Activated CD4-positive, alpha-beta T cell treated with anti-CD3 and anti-CD28 coated beads, Interleukin-2, amount 50 U/mL, for 48 hours (primary cell): ENCODE measurements around the gene NR6A1.

ENCODE experiments used
- DNase-seq, 2 experiments: peaks; one replicate each; pipeline ENCODE4 v3.0.0-alpha.2; 2020

NR6A1 gene

GRCh38 chr9:124602204-124602603, 168.9 kb downstream of the NR6A1 start:
- no peak for DNase-seq

- DNase-seq = no peak
Measured at GRCh38 chr9:124600407-124600806, 170.7 kb downstream of the NR6A1 start.

GRCh38 chr9:124599121-124599795, 171.9 kb downstream of the NR6A1 start:
- DNase-seq = no peak

- no peak for DNase-seq
Measured at GRCh38 chr9:124598048-124598447, 173.1 kb downstream of the NR6A1 start.

- no peak for DNase-seq
Measured at GRCh38 chr9:124596172-124596839, 174.8 kb downstream of the NR6A1 start.

GRCh38 chr9:124595743-124596142, 175.4 kb downstream of the NR6A1 start:
- DNase-seq = no peak

- DNase-seq = no peak
Measured at GRCh38 chr9:124594673-124595072, 176.4 kb downstream of the NR6A1 start.

- DNase-seq = no peak
Measured at GRCh38 chr9:124594225-124594624, 176.9 kb downstream of the NR6A1 start.

- no peak for DNase-seq
Measured at GRCh38 chr9:124593651-124594058, 177.5 kb downstream of the NR6A1 start.

GRCh38 chr9:124593200-124593599, 177.9 kb downstream of the NR6A1 start:
- DNase-seq = no peak

- DNase-seq = no peak
Measured at GRCh38 chr9:124590889-124591641, 180.0 kb downstream of the NR6A1 start.

GRCh38 chr9:124584631-124585030, 186.5 kb downstream of the NR6A1 start:
- no peak for DNase-seq

- no peak for DNase-seq
Measured at GRCh38 chr9:124583134-124583533, 188.0 kb downstream of the NR6A1 start.

GRCh38 chr9:124580186-124580585, 190.9 kb downstream of the NR6A1 start:
- DNase-seq = no peak

- DNase-seq = no peak
Measured at GRCh38 chr9:124576751-124577150, 194.4 kb downstream of the NR6A1 start.

- no peak for DNase-seq
Measured at GRCh38 chr9:124574534-124575375, 196.4 kb downstream of the NR6A1 start.

- DNase-seq = no peak
Measured at GRCh38 chr9:124570942-124571666, 200.0 kb downstream of the NR6A1 start.

- DNase-seq = no peak
Measured at GRCh38 chr9:124569942-124570341, 201.2 kb downstream of the NR6A1 start.

GRCh38 chr9:124567362-124567761, 203.7 kb downstream of the NR6A1 start:
- no peak for DNase-seq

- no peak for DNase-seq
Measured at GRCh38 chr9:124562328-124562727, 208.8 kb downstream of the NR6A1 start.

- no peak for DNase-seq
Measured at GRCh38 chr9:124559871-124560270, 211.2 kb downstream of the NR6A1 start.

GRCh38 chr9:124558777-124559470, 212.2 kb downstream of the NR6A1 start:
- DNase-seq = no peak
